ENCODE results near the gene CXCL14. TPM values are rescaled to one million over a fixed set of nuclear protein-coding genes. Genes with fewer than 3 reads are reported as not detected.

CXCL14 gene
- total RNA-seq, 2 donors from 2014 or later: 17.9 to 49.4 TPM

DNA sequence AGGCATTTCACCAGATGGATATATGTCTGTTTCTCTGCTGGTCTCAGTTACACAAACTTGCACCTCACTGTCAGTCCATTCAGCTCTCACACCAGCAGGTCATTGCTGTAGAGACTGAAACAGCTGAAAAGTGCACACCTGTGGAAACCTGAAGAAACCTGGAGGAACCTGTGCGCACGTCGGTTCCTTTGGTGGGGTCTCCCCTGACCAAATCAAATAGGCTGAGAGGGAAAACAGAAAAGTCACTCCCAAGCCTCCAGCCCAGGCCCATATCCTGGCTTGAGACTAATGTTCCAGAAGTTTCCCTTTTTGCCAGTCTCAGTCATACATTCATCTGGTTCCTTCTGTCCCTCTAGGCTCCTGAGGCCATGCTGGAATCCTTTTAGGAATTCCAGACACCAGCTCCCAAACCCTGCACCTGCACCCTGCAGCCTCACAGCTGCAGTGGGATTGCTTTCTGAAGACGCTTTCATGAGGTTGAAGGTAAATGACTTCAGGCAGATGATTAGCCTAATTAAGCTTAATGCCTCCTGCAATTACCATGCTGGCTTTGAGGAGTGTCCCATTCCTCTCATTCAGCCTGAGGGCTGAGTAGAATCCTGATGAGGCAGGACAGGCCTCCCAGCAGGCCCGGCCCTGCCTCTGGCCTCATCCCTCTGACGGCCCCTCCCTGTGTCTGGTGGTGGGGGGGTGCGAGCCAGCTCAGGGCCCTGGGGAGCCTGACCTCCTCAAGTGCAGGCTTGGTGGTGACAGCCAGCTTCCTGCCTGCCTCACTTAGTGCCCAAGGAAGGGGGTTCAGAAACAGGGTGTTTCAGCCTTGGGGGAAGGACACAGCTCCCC, 24.3 kb upstream of the CXCL14 start:
- H3K4me3 ChIP-seq: no peak overlapping the region
- H3K4me1 ChIP-seq: no peaks in the 10 kb centered on the region
- 78 to 95% methylated on average over 4 to 7 of the region's 7 CpGs for WGBS, 2 donors
- H3K27ac ChIP-seq: no peak overlapping the region
- H3K9me3 ChIP-seq: no peaks in the 10 kb centered on the region
- no peaks in the 10 kb centered on the region for H3K27me3 ChIP-seq
- intact Hi-C loops (cut with DNase I): no loop called here
- DNase-seq: no peak
- TF ChIP-seq POLR2A (IDR thresholded peaks at IDR 0.05) (no peak), CTCF (IDR thresholded peaks at IDR 0.05) (no peak)
- no peaks in the 10 kb centered on the region for H3K36me3 ChIP-seq (replicated peaks in 1 of 2; ENCODE audit: insufficient read depth in 1 of 2, low read depth in 2 of 2)
- no peak for ATAC-seq

- Histone ChIP-seq H3K4me3 (no peak overlapping the region), H3K9me3 (no peaks in the 10 kb centered on the region), H3K27me3 (no peaks in the 10 kb centered on the region), H3K27ac (no peak overlapping the region), H3K4me1 (no peaks in the 10 kb centered on the region), H3K36me3 (replicated peaks in 1 of 2; ENCODE audit: insufficient read depth in 1 of 2, low read depth in 2 of 2) (no peaks in the 10 kb centered on the region)
- ATAC-seq (no peak), DNase-seq (no peak)
- TF ChIP-seq POLR2A (IDR thresholded peaks at IDR 0.05) (no peak), CTCF (IDR thresholded peaks at IDR 0.05) (no peak)
- WGBS, 2 donors: 81 to 89% methylated on average over 3 of the region's 3 CpGs
- intact Hi-C loops (cut with DNase I): no loop called here
Observed at GRCh38 chr5:135601466-135601865, 22.7 kb upstream of the CXCL14 start.

DNA sequence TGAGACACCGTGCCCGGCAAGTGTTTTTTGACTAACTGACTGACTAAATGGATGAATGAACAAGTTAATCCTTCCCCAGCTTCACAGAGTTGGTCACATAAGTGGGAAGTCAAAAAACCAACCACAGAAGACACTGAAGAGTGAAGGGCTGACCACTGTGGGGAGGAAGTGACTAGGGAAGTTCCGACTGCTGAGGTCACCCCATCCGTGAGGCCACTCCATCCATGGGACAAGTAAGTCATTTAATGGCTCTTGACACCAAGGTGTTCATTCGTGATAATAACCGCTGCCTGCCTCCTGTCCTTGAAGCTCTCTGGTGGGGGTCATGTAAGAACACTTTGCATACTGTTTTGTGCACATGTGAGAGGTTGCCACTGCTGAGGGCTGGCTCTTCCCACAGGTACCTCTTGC, 22.2 kb upstream of the CXCL14 start:
- Histone ChIP-seq H3K9me3 (no peaks in the 10 kb centered on the region), H3K27ac (no peak overlapping the region), H3K27me3 (no peaks in the 10 kb centered on the region), H3K4me1 (no peaks in the 10 kb centered on the region), H3K36me3 (replicated peaks in 1 of 2; ENCODE audit: insufficient read depth in 1 of 2, low read depth in 2 of 2) (no peaks in the 10 kb centered on the region), H3K4me3 (no peak overlapping the region)
- 64 to 72% methylated on average over 6 of the region's 6 CpGs for WGBS, 2 donors
- TF ChIP-seq POLR2A (IDR thresholded peaks at IDR 0.05) (no peak), CTCF (IDR thresholded peaks at IDR 0.05) (no peak)
- DNase-seq (no peak), ATAC-seq (no peak)
- intact Hi-C loops (cut with DNase I): no loop called here

GRCh38 chr5:135600152-135600570, 21.4 kb upstream of the CXCL14 start:
- H3K27ac ChIP-seq: no peak overlapping the region

More at GRCh38 chr5:135600152-135600570, 21.4 kb upstream of the CXCL14 start:
- H3K36me3 ChIP-seq (replicated peaks in 1 of 2; ENCODE audit: insufficient read depth in 1 of 2, low read depth in 2 of 2): no peaks in the 10 kb centered on the region
- intact Hi-C loops (cut with DNase I): no loop called here
- no peaks in the 10 kb centered on the region for H3K4me1 ChIP-seq
- H3K9me3 ChIP-seq: no peaks in the 10 kb centered on the region
- 47 to 53% methylated on average over 5 of the region's 5 CpGs for WGBS, 2 donors
- no peak for DNase-seq
- no peak for ATAC-seq
- H3K27me3 ChIP-seq: no peaks in the 10 kb centered on the region
- no peak overlapping the region for H3K4me3 ChIP-seq
- no peak for TF ChIP-seq POLR2A (IDR thresholded peaks at IDR 0.05)
- TF ChIP-seq CTCF (IDR thresholded peaks at IDR 0.05): no peak
